Embryonic facial prominence (tissue), 1 donor: ENCODE data around the gene RSPH6A.

ENCODE experiments used
- DNase-seq: peaks from one replicate; pipeline ENCODE4 v3.0.0-alpha.2; 2016; ENCODE audit errors: extremely low spot score

Gene RSPH6A

GRCh38 chr19:45825917-45826893 lies 11.1 kb upstream of the RSPH6A start:
- DNase-seq: no peak

GRCh38 chr19:45825263-45825605 lies 10.1 kb upstream of the RSPH6A start:
- no peak for DNase-seq

GRCh38 chr19:45824531-45825262 lies 9.6 kb upstream of the RSPH6A start:
- DNase-seq: no peak

- no peak for DNase-seq
These were observed 8.9 kb upstream of the RSPH6A start for GRCh38 chr19:45824041-45824471.

GRCh38 chr19:45823182-45823581 lies 8.1 kb upstream of the RSPH6A start:
- DNase-seq: no peak

- DNase-seq: no peak
These were observed 7.6 kb upstream of the RSPH6A start for GRCh38 chr19:45822716-45823115.

- no peak for DNase-seq
These were observed 6.5 kb upstream of the RSPH6A start for GRCh38 chr19:45821570-45821969.

- DNase-seq: no peak
These were observed 6.0 kb upstream of the RSPH6A start for GRCh38 chr19:45821103-45821521.

GRCh38 chr19:45820413-45821102 lies 5.5 kb upstream of the RSPH6A start:
- DNase-seq: no peak

- no peak for DNase-seq
These were observed 4.7 kb upstream of the RSPH6A start for GRCh38 chr19:45819769-45820168.

GRCh38 chr19:45817725-45818301 lies 2.7 kb upstream of the RSPH6A start:
- DNase-seq: no peak

- DNase-seq: peak; percentile 61
These were observed 2.1 kb upstream of the RSPH6A start for GRCh38 chr19:45817010-45817724.

GRCh38 chr19:45816236-45817009 lies 1.3 kb upstream of the RSPH6A start:
- no peak for DNase-seq

- DNase-seq: peak; percentile 30
These were observed 541 bp upstream of the RSPH6A start for GRCh38 chr19:45815481-45816216.

GRCh38 chr19:45814166-45814780 lies 835 bp downstream of the RSPH6A start:
- no peak for DNase-seq

- DNase-seq: no peak
These were observed 2.8 kb downstream of the RSPH6A start for GRCh38 chr19:45812297-45812696.

- no peak for DNase-seq
These were observed 5.4 kb downstream of the RSPH6A start for GRCh38 chr19:45809643-45810159.

GRCh38 chr19:45805719-45806118 lies 9.4 kb downstream of the RSPH6A start:
- DNase-seq: no peak

GRCh38 chr19:45804959-45805230 lies 10.2 kb downstream of the RSPH6A start:
- DNase-seq: no peak
